Pancreas (tissue), 10 donors: Measurements from ENCODE around the gene WDR12. TPM values are rescaled to one million over a fixed set of nuclear protein-coding genes. Genes with fewer than 3 reads are reported as not detected.

Experiments used
- ATAC-seq, 4 donors: fragments of 200-7000 bp; cut with Tn5 transposase; one replicate each; pipeline versions ENCODE4 v1.8.0 to v1.9.1; 2020; ENCODE audit warnings: mild to moderate bottlenecking in 4 of 4, moderate library complexity in 4 of 4
- DNase-seq, 6 donors: peaks; one replicate each; pipeline ENCODE4 v3.0.0-alpha.2; 2020
- FAIRE-seq: peaks from 2 replicates; lab custom pipeline; 2012; peaks lifted over from hg19 to GRCh38; lab: Jason Lieb, UNC
- H3K27ac ChIP-seq, 4 donors: fragments of 200-600 bp; sonication (generic); 1 replicate in 3 of 4; 2 replicates in 1 of 4; pipeline versions ENCODE4 v1.5.0 to v1.8.0; 2020
- H3K27me3 ChIP-seq, 4 donors: fragments of 200-600 bp; one replicate each; pipeline ENCODE4 v1.8.0; 2021
- H3K36me3 ChIP-seq, 3 donors: fragments of 200-600 bp; sonication (generic) in 1 of 3; one replicate each; pipeline versions ENCODE4 v1.5.0 to v1.8.0; 2020 to 2021
- H3K4me1 ChIP-seq, 3 donors: fragments of 200-600 bp; one replicate each; pipeline ENCODE4 v1.8.0; 2021
- H3K4me3 ChIP-seq, 4 donors: fragments of 200-600 bp; sonication (generic) in 2 of 4; one replicate each; pipeline versions ENCODE4 v1.5.0 to v1.8.0; 2020 to 2021
- H3K9me3 ChIP-seq, 4 donors: fragments of 200-600 bp; one replicate each; pipeline ENCODE4 v1.8.0; 2021
- WGBS, 2 donors: extraction: QIAGEN DNeasy Blood & Tissue Kit; methylation state at CpG; one replicate each; pipeline ENCODE4 v1.1.7; 2013; 5-methylcytosine and 5-hydroxymethylcytosine counted together
- intact Hi-C, 3 donors: fragments of 100-400 bp; cut with DNase I; formaldehyde crosslinking; loops; one replicate each; pipeline versions ENCODE4 v1.11.1 to v1.14.2; 2022
- polyA plus RNA-seq, 2 donors: library from polyadenylated mRNA; stranded (reverse); fragments of 200-250 nt; gene quantifications; one replicate each; pipeline ENCODE4 v1.2.3, GENCODE V29; 2013
- total RNA-seq, 6 donors: library from RNA; stranded (reverse); fragmentation: NEBNext Ultra II Directional in 4 of 6; extraction: Animal tissue kit (Norgen Biotek cat#: 25700) in 4 of 6; gene quantifications; one replicate each; pipeline versions ENCODE4 v1.2.1 to v1.2.4, GENCODE V29; 2021 to 2023
- TF ChIP-seq, protein P1 (sequence below), 4 donors: fragments of 200-600 bp; sonication (generic) in 3 of 4; IDR thresholded peaks; one replicate each; pipeline versions ENCODE4 v1.5.0 to v1.8.0; 2021; ENCODE audit warnings: antibody characterized with exemption in 4 of 4
- donor health status: healthy with polysubstance abuse.
- donor health status: DM: no; HTN: no; CAD: no; lungs with moderate emphysema.
- donor health status: DM: no; HTN: no; CAD: no.
- donor health status: control.
- donor health status: control.
- donor health status: Bipolar disorder and iron deficiency.
- donor health status: DM: yes; HTN: yes; CAD: no.
- donor health status: DM: no; HTN: no; CAD: no.
- donor health status: DM: no; HTN: no; CAD: no.
- donor health status: DM: yes; HTN: yes; CAD: no.

The WDR12 gene
- total and polyA plus RNA-seq, 8 donors: 5.4 to 17.5 (median 14.7) TPM

DNA sequence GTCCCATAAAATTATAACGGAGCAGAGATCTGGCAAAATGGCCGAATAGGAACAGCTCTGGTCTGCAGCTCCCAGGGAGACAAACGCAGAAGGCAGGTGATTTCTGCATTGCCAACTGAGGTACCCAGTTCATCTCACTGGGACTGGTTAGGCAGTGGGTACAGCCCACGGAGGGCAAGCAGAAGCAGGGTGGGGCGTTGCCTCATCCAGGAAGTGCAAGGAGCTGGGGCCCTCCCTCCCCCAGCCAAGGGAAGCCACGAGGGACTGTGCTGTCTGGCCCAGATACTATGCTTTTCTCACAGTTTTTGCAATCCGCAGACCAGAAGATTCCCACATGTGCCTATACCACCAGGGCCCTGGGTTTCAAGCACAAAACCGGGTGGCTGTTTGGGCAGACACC, 62.7 kb downstream of the WDR12 start:
- H3K27me3 ChIP-seq: no peaks in the 10 kb centered on the region
- H3K27ac ChIP-seq: no peak overlapping the region
- no peak overlapping the region for H3K4me3 ChIP-seq
- DNase-seq (no peak), FAIRE-seq (no peak), ATAC-seq (peak in 1 of 4 donors; percentile 34)
- intact Hi-C loops: no loop called here
- no peaks in the 10 kb centered on the region for H3K9me3 ChIP-seq
- TF ChIP-seq, protein P1, sequence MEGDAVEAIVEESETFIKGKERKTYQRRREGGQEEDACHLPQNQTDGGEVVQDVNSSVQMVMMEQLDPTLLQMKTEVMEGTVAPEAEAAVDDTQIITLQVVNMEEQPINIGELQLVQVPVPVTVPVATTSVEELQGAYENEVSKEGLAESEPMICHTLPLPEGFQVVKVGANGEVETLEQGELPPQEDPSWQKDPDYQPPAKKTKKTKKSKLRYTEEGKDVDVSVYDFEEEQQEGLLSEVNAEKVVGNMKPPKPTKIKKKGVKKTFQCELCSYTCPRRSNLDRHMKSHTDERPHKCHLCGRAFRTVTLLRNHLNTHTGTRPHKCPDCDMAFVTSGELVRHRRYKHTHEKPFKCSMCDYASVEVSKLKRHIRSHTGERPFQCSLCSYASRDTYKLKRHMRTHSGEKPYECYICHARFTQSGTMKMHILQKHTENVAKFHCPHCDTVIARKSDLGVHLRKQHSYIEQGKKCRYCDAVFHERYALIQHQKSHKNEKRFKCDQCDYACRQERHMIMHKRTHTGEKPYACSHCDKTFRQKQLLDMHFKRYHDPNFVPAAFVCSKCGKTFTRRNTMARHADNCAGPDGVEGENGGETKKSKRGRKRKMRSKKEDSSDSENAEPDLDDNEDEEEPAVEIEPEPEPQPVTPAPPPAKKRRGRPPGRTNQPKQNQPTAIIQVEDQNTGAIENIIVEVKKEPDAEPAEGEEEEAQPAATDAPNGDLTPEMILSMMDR (IDR thresholded peaks at IDR 0.05): no peak
- WGBS, 2 donors: 79 to 82% methylated on average over 8 of the region's 8 CpGs
- H3K36me3 ChIP-seq: no peaks in the 10 kb centered on the region
- no peaks in the 10 kb centered on the region for H3K4me1 ChIP-seq

DNA sequence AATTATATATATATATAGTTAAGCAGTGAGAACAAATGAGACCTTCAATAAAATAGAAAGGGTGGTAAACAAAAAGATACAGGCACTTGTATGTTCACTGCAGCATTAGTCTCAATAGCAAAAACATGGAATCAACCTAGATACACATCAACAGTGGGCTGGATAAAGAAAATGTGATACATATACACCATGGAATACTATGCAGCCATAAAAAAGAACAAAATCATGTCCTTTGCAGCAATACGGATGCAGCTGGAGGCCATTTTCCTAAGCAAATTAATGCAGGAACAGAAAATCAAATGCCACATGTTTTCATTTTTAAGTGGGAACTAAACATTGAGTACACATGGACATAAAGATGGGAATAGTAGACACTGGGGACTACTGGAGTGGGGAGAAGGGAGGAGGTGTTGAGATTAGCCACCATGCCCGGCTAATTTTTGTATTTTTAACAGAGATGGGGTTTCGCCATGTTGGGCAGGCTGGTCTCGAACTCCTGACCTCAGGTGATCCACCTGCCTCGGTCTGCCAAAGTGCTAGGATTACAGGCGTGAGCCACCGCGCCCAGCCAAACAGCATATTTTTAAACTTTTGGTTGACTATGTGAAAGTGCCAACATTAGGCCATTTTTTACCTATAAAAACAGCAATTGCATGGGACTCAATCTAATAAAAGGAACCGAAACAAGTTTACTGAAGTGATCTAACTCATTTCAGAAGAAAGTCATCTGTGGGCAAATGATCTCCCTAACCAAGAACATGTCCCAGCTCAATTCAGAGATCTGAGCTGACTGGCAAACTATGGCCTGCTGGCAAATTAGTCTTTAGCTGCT, 63.6 kb downstream of the WDR12 start:
- Histone ChIP-seq H3K36me3 (no peaks in the 10 kb centered on the region), H3K9me3 (no peaks in the 10 kb centered on the region), H3K27ac (no peak overlapping the region), H3K4me3 (no peak overlapping the region), H3K4me1 (no peaks in the 10 kb centered on the region), H3K27me3 (no peaks in the 10 kb centered on the region)
- no peak for ATAC-seq
- DNase-seq: no peak
- intact Hi-C loops: no loop called here
- TF ChIP-seq, protein P1 (IDR thresholded peaks at IDR 0.05): no peak
- 85 to 96% methylated on average over 9 of the region's 9 CpGs for WGBS, 2 donors
- no peak for FAIRE-seq

DNA sequence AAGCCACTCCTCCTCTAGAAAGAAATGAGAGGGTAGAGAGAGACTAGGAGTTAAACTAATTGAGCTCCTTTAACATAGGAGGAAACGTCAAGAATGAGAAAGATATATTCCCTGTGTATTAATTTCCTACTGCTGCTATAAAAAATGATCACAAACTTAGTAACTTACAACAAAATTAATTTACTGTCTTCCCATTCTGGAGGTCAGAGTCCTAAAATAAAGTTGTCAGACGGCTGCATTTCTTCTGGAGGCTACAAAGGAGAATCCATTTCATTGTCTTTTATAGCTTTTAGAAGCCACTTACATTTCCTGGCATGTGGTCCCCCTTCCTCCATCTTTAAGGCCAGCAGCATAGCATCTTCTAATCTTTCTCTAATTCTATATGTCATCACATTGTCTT, 66.8 kb downstream of the WDR12 start:
- no peak for FAIRE-seq

DNA sequence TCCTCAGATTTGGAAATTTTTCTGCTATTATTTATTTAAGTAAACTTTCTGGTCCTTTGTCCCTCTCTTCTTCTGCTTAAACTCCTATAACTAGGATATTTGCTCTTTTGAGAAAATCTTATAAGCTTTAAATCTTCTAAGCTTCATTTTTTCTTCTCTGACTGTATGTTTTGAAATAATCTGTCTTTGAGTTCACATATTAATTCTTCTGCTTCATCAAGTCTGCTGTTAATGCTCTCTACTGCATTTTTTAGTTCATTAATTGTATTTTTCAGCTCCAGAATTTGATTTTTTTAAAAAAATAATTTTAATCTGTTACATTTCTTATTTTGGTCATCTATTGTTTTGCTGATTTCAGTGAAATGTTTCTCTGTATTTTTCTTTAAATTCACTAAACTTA, 68.8 kb downstream of the WDR12 start:
- no peaks in the 10 kb centered on the region for H3K9me3 ChIP-seq
- FAIRE-seq: no peak
- DNase-seq: no peak
- no peaks in the 10 kb centered on the region for H3K4me1 ChIP-seq
- no peaks in the 10 kb centered on the region for H3K36me3 ChIP-seq
- no peak overlapping the region for H3K4me3 ChIP-seq
- H3K27me3 ChIP-seq: no peaks in the 10 kb centered on the region
- no peak overlapping the region for H3K27ac ChIP-seq
- intact Hi-C loops: no loop called here
- no peak for ATAC-seq
- TF ChIP-seq, protein P1 (IDR thresholded peaks at IDR 0.05): no peak

More for the DNA sequence above, 66.8 kb downstream of the WDR12 start:
- ATAC-seq: no peak
- no peaks in the 10 kb centered on the region for H3K9me3 ChIP-seq
- no peaks in the 10 kb centered on the region for H3K4me1 ChIP-seq
- no peaks in the 10 kb centered on the region for H3K36me3 ChIP-seq
- intact Hi-C loops: no loop called here
- TF ChIP-seq, protein P1 (IDR thresholded peaks at IDR 0.05): no peak
- no peak for DNase-seq
- 69 to 73% methylated on average over 2 of the region's 2 CpGs for WGBS, 2 donors
- H3K27me3 ChIP-seq: no peaks in the 10 kb centered on the region
- no peak overlapping the region for H3K4me3 ChIP-seq
- H3K27ac ChIP-seq: no peak overlapping the region
